HG02798 (cell line): ENCODE results near the gene SNUPN.

Experiments used
- ATAC-seq: cut with Tn5 transposase; IDR thresholded peaks from one replicate; pipeline ENCODE4 v1.9.1; 2021; ENCODE audit warnings: mild to moderate bottlenecking; ENCODE audit not compliant: unreplicated experiment, poor library complexity

SNUPN gene

DNA sequence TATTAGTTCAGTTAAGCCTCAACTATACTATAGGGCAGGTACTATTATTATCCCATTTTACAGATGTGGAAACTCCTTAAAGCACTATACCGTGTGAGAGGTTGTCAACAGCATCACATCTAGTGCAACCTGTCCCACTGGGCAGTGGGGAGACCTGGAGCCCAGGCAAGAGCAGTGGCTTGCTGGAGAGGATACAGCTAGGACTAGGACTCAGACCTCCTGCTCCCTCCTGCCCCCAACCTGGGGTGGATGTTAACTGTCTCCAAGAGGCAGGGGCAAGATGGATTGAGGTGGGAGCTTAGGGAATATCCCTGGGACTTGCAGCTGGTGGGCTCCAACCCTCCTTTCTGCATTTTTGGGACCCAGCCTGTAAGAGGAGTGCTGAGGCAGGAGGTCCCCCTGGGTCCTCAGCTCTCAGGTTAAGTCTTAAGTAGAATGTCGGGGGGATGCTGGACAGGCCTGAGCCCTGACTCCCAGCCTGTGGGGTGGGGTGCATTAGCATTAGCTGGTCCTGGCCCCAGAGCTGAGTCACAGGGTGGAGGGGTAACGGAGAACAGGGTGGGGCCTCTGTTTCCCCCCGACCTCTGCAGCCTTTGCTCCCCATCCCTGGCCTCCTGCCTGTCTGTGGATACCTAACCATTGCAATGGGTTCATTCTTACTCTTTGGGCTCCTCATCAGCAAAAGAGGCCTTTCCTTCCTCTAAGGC lies 28.8 kb upstream of the SNUPN start:
- no peak for ATAC-seq

DNA sequence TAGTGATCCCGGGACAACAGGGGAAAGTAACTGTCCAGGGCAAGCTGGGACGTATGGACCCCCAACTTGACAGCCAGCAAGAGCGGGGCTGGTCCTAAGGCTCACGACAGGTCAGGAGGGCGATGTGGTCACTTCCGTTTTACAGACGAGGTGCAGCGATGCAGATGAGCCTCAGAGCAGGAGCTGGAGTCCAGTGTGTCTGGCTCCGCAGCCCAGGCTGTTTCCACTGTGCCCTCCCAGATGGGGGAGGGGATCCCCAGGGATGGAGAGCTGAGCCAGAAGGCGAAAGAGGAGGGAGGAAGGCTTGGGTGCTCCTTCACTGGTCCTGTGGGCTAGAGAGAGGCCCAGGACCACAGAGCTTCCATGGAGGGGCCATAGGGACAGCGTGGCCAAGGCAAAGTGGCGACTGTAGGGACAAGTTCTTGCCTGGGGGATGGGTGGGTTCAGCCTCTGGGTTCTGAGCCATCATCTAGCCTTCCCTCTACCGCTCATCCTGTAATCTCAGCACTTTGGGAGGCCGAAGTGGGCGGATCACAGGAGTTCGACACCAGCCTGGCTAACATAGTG lies 27.9 kb upstream of the SNUPN start:
- no peak for ATAC-seq

DNA sequence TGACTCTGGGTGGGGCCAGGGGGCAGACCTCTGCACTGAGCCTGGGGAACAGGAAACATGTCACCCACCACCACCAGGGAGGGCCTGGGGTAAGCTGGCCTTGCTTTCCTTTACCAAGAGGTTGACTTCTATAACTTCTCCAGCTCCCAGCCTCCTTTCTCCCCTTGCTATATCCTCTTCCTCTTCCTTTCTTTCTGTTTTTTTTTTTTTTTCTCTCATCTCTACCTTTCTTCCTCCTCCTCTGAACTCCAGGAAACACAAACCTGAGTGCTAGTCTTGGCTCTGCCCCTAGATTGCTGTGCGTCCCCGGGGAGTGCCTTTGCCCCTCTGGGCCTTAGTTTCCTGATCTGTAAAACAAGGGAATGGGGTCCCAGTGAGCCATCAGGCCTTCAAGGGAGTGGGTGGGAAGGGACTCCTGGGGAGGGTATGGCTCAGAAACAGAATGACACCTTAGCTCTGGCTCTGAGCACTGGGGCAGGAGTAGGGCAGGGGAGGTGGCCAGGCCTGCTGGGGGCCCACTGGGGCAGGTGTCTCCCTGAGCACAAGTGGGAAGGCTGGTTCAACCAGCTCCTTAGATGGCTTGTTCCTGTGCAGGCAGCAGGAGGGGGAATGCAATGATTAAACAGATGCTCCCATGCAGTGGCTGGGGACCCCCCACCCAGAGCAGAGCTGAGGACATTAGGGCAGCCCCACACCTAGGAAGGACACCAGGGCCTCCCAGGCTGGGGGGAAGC lies 26.5 kb upstream of the SNUPN start:
- ATAC-seq: no peak

DNA sequence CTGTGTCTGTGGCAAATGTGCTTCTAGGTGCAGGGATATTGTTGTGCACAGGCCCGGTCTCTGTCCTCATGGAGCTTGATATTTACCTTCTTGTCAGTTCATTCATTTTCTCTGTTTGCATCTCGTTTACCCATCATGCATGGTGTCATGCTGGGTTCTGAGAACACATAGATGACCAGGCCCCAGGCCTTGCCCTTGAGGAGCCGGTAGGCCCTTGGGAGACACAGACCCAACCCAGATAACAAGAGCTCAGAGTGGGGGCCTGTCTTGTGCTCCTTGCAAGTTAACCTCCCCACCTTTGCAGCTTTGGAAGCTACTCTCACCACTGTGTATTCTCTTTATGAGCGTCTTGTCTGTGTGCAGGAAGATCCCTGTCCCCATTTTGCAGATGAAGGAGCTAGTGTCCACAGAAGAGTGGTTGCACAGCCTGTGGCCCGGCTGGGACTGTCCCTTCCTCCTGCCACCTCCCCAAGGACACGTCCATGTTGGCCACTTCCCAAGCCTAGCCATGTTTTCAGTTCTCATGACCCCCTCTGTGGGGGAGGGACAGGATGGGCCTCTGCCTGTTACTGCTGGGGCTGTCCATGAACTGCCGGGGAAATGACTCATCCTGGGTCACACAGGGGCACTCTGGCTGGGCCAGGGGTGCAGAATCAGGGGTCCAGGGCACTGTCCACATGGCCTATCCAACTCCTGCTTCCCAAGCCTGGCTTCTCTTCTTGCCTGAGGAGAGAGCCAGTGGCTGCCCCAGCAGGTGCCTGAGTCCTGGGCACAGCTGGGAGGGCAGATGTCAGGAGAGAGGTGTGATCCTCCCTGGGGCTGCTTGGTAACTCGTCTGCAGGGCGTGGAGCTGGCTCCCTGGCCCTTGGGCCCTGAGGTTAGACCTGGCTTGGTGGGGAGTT lies 25.6 kb upstream of the SNUPN start:
- ATAC-seq: no peak

DNA sequence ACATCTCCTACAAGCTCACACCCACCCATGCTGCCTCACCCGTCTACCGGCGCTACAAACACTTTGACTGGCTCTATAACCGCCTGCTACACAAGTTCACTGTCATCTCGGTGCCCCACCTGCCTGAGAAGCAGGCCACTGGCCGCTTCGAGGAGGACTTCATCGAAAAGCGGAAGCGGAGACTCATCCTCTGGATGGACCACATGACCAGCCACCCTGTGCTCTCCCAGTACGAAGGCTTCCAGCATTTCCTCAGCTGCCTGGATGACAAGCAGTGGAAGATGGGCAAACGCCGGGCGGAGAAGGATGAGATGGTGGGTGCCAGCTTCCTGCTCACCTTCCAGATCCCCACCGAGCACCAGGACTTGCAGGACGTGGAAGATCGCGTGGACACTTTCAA lies 24.3 kb upstream of the SNUPN start:
- no peak for ATAC-seq

DNA sequence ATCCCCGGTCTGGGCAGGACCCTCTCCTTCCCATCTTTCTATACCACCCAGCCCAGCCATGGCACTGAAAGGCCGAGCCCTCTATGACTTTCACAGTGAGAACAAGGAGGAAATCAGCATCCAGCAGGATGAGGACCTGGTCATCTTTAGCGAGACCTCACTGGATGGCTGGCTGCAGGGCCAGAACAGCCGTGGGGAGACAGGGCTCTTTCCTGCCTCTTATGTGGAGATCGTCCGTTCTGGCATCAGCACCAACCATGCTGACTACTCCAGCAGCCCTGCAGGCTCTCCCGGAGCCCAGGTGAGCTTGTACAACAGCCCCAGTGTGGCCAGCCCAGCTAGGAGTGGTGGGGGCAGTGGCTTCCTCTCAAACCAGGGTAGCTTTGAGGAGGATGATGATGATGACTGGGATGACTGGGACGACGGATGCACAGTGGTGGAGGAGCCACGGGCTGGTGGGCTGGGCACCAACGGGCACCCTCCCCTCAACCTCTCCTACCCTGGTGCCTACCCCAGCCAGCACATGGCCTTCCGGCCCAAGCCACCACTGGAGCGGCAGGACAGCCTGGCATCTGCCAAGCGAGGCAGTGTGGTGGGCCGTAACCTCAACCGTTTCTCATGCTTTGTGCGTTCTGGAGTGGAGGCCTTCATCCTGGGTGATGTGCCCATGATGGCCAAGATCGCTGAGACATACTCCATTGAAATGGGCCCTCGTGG lies 23.7 kb upstream of the SNUPN start:
- ATAC-seq: no peak

DNA sequence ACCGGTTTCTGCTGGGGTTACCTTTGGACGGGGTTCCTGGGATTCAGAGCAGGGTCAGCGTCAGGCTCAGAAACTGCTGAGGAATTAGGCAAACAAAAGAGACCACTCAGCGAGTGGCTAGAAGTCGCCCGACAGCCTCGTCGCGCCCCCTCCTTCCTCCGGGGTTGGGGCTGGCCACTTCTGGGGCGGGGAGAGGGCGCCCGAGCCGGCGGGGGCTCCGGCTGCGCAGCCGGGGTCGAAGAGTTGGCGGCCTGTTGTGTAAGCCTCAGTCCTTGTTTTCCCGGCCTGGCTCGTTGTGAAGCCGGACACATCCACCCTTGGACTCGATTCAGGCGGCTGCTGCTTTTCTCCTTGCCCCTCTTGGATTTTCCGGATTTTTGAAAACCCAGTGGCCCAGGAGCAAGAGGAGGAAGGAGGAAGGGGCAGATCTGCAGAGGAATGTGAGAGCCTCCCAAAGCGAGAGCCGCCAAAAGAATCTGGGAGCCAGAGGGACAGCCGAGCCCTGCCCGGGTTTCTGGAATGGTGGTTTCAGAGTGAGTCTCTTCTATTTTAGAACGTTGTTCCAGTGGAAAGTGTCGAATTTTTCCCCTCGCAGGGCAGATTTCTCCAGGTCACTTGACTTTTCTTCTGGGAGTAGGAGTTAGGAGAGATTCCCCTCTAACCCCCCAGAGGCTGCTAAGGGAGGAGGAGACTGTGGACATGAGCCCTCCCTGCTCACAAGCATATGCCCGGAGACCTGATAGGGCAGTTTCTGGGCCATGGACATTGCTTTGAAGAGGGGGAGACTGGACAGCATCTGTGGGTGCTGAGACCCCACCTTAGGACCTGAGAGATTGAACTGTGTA lies 22.9 kb upstream of the SNUPN start:
- ATAC-seq: no peak

DNA sequence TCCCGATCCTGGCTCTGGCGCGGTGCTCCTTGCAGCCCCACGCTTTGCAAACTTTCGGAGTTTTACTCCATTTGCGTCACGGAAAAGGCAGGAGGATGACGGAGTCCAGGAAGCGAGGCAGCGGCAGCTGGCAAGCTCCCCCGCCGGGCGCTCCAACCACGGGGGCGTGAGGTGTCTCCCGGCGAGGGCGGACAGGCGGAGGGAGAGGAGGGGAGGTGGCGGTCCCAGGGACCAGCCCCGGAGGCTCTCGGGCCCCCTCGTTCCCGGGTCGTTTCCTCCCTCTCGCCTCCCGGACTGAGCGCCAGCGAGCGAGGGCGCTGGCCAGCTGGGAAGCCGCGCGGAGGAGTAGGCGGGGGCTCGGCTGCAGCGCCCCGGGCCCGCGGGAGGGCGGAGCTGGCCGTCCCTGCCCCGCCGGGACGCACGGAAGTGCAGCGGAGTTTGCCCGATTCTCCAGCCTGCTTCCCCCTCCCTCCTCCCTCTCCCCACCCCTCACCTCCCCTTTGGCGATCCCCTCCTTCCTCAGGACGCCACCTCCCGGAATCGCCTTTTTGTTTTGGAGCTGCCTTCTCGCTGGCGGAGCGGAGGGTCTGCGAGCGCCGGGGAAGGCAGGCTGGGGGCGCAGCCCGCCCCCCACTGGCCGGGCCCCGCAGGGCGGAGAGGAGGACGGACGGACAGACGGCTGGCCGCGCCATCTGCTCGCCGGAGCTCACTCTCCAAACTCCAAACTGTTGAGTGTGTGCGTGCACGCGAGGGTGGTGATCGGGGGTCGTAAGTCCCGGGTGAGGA lies 22.0 kb upstream of the SNUPN start, which contains the start of gene SNX33:
Gene SNX33 (plus strand): TSS at position 543 of the 786 bp plus-strand sequence. CDS start 1,191 bp downstream, outside the sequence.
- peak; percentile 53 for ATAC-seq

DNA sequence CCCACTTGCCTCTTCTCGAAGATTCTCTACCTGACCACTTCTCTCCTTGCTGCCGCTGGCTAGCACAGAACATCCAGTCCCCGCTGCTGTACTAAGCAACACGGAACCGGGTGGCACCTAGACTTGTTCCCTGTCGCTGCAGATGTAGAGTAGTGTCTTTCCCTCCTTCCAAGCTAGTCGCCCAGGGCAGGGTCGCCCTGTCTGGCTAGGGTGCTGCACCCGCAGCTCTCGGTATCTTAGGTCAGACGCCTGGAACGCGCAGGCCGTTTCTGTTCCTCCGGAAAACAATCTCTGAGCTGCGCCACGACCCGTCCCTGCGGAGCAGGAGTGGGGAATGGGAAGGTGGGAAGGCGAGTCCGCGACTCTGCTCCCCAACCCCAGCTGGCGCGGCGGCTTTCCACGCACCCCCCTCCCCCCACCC lies 21.4 kb upstream of the SNUPN start:
- ATAC-seq: no peak

DNA sequence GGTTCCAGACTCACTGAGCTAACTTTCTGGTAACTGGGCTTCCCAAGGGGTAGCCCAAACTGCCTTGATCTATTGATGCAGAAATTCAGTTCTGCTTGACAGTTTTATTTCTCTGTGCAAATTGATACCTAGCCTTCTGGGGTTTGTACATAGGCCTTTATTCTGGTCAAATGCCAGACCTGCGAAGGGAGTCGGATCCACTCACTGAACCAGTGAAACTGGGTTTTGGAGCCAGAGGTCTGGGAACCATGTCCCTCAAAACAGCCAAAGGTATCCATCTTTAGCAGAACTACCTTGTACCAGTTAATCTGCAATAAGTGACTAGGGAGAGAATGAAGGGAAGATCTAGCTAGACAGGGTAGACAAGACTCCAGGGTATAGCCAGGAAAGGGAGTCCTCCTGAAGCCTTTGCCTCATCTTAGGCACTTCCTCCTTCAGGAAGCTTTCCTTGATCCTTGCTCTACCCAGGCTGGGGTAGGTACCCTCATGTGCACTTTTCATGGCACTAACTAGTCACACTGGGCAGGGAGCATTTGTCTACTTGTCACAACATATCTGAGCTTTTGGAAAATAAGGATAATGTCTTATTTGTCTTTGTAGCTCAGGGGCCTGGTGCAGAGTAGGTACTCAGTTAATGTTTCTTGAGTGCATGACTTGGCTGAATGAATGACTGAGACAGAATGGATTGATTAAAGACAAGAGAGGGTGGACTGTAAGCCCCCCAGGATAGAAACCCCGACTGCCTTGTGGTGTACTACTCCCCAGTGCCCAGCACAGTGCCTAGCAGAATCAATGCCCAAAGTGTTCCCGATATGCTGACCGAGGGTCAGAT lies 20.8 kb upstream of the SNUPN start:
- no peak for ATAC-seq

DNA sequence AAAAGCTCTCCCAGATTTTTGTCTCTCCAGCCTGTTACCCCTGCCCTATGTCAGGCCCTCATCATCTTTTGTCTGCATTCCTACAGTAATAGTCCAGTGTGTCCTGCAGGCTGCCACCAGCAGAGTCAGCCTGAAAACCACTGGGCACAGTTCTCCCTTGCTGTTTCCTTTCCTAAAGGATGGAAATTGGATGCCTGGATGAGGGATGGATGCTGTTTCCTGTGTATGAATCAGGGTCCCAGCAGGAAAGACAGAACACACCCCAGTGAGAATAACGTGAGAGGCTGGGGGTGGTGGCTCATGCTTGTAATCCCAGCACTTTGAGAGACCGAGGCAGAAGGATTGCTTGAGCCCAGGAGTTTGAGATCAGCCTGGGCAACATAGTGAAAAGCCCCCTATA lies 18.9 kb upstream of the SNUPN start:
- ATAC-seq: no peak

DNA sequence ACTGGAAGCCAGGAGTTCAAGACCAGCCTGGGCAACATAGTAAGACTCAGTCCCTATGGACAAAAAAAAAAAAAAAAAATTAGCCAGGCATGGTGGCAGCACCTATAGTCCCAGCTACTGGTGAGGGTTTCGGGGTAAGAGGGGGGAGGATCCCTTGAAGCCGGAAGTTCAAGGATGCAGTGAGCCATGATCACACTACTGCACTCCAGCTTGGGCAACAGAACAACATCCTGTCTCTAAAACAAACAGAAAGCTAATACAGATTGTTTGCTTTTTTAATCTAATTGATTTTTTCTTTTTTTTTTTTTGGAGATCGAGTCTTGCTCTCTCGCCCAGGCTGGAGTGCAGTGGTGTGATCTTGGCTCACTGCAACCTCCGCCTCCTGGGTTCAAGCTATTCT lies 16.1 kb upstream of the SNUPN start:
- ATAC-seq: no peak

DNA sequence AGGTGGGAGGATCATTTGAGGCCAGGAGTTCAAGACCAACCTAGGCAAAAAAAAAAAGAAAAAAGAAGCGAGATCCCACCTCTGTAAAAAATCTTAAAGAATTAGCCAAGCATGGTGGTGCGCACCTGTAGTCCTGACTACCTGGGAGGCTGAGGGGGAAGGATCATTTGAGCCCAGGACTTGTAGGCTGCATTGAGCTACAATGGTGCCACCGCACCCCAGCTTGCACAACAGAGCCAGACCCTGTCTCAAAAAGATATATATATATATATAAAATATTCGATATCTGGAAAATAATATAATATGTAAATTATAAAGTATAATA lies 15.6 kb upstream of the SNUPN start:
- ATAC-seq: no peak

DNA sequence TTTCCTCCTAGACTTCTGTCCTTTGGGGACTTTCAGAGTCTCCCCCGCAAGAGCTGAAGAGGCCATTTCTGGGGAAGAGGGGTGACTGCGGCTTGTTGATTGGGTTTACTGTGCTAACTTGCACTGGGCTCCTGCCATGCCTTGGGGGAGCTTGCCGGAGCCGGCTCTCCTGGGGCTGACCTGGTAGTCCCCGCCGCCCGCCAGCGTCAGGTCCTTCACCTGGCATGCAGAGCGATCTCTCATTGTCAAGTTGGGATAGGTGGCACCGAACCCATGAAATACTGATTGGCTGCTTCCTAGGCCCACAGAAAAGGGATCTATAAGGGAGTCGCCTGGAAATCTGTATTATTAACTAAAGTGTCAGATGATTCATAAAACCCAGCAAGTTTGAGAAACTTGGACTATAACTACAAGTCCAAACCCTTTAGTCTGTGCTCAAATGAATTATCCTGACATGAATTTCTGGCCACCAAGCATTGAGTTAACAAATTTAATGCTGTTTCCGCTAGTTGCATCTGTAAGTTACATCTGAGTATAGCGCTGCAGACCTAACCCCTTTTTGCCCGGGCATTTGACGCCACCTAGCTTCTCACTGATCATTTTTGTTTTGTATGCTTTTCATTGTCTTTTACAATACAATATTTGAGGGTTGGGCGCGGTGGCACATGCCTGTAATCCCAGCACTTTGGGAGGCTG lies 15.1 kb upstream of the SNUPN start:
- ATAC-seq: peak; percentile 21

DNA sequence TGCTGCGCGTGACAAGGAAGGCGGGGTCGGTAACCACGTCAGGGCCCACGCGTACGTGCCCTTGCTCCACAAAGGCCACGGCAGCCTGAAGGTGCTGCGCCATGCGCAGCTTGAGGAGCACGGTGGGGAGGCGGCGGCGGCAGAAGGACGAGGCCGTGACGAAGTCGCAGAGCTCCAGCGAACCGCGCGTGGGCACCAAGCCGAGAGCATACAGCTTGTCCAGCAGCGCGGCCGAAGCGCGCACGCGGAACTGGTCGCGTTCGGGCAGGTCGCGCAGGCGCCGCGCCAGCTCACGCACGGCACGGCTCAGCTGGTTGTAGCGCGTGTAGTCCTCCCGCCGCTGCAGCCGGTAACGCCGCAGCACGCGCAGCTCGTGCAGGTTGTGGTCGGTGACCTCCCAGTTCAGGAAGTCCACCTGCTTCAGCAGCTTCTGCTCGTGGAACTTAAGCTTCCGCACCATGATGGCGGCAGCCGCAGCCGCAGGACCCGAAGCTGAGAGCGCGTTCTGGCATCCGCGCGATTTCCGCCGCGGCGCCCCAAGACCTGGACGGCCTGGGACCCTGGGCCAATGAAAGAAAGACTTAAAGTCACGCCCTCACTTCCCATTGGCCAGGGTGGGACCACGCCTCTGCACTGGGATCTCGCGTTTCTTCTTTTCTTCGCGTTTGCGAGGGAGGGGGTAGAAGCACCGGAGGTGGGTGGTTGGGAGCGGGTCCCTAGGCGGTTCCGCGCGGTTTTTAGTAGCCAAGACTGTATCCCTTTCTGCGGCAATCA lies 14.4 kb upstream of the SNUPN start, which contains the start of gene IMP3:
Gene IMP3 (minus strand): TSS at position 516 of the 774 bp plus-strand sequence. CDS start 56 bp downstream, at position 460.
- ATAC-seq: peak; percentile 94

DNA sequence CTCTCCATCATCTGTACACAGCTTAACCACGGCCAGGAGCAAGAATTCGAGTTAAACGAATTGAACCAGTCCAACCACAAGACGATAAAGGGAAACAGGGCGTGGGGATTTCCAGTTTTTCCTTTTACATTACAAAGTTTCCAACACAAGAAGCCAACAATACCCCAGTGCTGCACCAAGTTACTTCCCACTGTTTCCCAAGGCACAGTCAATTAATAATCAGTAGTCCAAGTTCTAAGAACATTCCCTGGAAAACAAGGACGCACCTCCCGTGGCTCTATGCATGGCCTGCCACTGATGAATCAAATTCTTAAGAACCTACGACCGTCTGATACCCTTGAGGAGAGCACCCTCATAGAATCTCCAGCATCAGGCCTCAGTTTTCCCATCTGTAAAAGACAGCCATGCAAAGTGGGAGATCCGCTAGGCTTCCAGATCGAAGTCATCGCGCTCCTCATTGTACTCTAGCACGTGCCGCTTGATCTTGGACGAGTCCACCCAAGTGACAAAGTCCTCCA lies 13.7 kb upstream of the SNUPN start:
- no peak for ATAC-seq
